ENCODE data around the gene MZF1.

DNA sequence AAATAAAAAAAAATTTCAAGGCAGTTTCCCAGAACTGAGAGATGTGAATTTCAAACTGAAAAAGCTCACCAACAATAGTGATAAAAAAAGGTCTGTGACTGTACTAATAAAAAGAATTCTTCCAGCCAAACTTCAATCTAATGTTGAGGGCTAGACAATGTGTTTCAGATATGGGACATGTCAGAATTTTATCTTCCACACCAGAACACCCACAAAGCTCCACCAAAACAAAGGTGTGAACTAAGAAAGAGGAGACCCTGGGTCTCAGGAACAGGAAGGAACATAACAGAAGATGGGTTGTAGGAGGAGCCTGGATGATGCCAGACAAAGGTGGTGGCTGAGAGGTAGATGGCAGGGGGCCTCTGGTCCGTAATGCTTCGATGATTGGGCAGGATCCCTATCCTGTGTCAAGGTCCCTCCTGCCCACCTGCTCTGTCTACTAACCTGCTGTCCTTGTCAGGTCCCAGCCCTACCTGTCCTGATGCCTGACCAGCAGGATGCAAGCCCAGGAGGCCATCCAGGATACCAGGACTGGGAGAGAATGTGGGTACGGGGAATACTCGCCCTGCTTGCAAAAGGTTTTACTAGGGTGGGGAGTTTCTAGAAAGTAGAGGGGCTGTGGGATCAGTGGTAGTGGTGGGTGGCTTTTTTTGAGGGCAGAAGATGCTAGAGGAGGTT lies 4.5 kb downstream of the MZF1 start:
- TF ChIP-seq, protein P1, sequence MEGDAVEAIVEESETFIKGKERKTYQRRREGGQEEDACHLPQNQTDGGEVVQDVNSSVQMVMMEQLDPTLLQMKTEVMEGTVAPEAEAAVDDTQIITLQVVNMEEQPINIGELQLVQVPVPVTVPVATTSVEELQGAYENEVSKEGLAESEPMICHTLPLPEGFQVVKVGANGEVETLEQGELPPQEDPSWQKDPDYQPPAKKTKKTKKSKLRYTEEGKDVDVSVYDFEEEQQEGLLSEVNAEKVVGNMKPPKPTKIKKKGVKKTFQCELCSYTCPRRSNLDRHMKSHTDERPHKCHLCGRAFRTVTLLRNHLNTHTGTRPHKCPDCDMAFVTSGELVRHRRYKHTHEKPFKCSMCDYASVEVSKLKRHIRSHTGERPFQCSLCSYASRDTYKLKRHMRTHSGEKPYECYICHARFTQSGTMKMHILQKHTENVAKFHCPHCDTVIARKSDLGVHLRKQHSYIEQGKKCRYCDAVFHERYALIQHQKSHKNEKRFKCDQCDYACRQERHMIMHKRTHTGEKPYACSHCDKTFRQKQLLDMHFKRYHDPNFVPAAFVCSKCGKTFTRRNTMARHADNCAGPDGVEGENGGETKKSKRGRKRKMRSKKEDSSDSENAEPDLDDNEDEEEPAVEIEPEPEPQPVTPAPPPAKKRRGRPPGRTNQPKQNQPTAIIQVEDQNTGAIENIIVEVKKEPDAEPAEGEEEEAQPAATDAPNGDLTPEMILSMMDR (conservative IDR thresholded peaks at IDR 0.05 in 1 of 2, IDR thresholded peaks at IDR 0.05 in 1 of 2; ENCODE audit: low read depth in 1 of 2, low read length in 2 of 2), result no peak
- TF ChIP-seq EZH2 (IDR thresholded peaks at IDR 0.05; ENCODE audit: low read length, missing control alignments), result no peak

Measured in fibroblast of lung (primary cell).